ENCODE results near the gene CRIP1.

DNA sequence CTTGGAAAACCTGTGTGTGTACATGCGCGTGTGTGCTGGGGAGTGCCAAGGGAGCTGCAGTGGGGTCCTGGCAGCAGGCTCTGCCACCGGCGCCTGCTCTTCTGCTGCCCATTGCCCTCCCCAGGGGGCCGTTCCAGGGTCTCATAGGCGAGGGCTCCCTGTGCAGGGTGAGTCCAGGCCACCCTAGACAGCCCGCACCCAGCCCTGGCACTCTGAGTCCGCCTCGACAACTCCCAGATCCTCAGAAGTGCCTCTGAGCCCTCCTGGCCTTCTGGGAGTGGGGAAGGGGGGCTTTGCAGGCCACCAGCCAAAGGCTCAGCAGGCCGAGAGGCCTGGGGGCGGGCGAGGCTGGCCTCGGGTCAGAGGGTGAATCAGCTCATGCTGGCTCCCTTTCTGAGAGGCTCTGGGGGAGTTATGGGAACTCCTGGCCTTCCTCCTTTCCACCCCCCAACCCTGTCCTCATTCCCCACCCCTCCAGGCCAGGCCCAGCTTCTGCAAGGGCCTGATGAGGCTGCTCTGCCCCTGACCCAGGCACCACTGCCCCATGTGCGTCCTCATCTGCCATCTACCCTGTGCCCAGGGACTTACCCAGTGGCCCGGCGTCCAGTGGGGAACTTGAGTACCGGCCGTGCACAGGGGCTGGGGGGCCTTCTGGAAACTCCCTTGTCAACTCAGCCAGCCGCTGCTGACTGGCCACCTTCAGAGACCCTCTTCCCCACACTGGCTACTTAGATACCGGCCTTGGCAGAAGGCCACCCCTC, 2.3 kb downstream of the CRIP1 start:
- TF ChIP-seq, protein P1, sequence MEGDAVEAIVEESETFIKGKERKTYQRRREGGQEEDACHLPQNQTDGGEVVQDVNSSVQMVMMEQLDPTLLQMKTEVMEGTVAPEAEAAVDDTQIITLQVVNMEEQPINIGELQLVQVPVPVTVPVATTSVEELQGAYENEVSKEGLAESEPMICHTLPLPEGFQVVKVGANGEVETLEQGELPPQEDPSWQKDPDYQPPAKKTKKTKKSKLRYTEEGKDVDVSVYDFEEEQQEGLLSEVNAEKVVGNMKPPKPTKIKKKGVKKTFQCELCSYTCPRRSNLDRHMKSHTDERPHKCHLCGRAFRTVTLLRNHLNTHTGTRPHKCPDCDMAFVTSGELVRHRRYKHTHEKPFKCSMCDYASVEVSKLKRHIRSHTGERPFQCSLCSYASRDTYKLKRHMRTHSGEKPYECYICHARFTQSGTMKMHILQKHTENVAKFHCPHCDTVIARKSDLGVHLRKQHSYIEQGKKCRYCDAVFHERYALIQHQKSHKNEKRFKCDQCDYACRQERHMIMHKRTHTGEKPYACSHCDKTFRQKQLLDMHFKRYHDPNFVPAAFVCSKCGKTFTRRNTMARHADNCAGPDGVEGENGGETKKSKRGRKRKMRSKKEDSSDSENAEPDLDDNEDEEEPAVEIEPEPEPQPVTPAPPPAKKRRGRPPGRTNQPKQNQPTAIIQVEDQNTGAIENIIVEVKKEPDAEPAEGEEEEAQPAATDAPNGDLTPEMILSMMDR (IDR thresholded peaks at IDR 0.05; ENCODE audit: low read length): no peak
- TF ChIP-seq EZH2 (IDR thresholded peaks at IDR 0.05; ENCODE audit: borderline replicate concordance, low read length): no peak
